Stimulated activated CD4-positive, alpha-beta T cell treated with anti-CD3 and anti-CD28 coated beads, Interleukin-15, amount 100 ng/mL, for 48 hours (primary cell): ENCODE results near the gene NPIPB8.
"Not testable (repeated sequence)": the region's sequence is repeated elsewhere in the genome, so short reads cannot be mapped to it uniquely, and the experiment has no call there.

Source experiments
- DNase-seq, 2 donors: peaks; one replicate each; pipeline ENCODE4 v3.0.0-alpha.2; 2020; ENCODE audit warnings: low read depth in 2 of 2

The NPIPB8 gene

GRCh38 chr16:28607116-28607623 lies 30.7 kb upstream of the NPIPB8 start:
- no peak for DNase-seq

- not testable (repeated sequence) for DNase-seq
Measured at GRCh38 chr16:28607681-28608495, 30.0 kb upstream of the NPIPB8 start.

GRCh38 chr16:28608496-28608808 lies 29.4 kb upstream of the NPIPB8 start:
- not testable (repeated sequence) for DNase-seq

- DNase-seq: not testable (repeated sequence)
Measured at GRCh38 chr16:28608867-28609596, 28.8 kb upstream of the NPIPB8 start.

GRCh38 chr16:28609631-28610594 lies 28.0 kb upstream of the NPIPB8 start, which contains the start of gene SULT1A1:
TSS of gene SULT1A1 (minus strand) at chr16:28610044. CDS start at chr16:28608855, 1,189 bp downstream.
- DNase-seq: no peak

GRCh38 chr16:28610595-28611191 lies 27.2 kb upstream of the NPIPB8 start:
- no peak for DNase-seq

- not testable (repeated sequence) for DNase-seq
Measured at GRCh38 chr16:28612359-28613280, 25.2 kb upstream of the NPIPB8 start.

GRCh38 chr16:28613912-28614311 lies 24.0 kb upstream of the NPIPB8 start:
- not testable (repeated sequence) for DNase-seq

GRCh38 chr16:28614561-28614960 lies 23.3 kb upstream of the NPIPB8 start:
- not testable (repeated sequence) for DNase-seq

- peak in 1 of 2 donors; percentile 24 for DNase-seq
Measured at GRCh38 chr16:28615486-28616223, 22.2 kb upstream of the NPIPB8 start.

- DNase-seq: not testable (repeated sequence)
Measured at GRCh38 chr16:28616224-28616577, 21.7 kb upstream of the NPIPB8 start.

- DNase-seq: no peak
Measured at GRCh38 chr16:28616636-28617035, 21.2 kb upstream of the NPIPB8 start.

- no peak for DNase-seq
Measured at GRCh38 chr16:28617874-28618273, 20.0 kb upstream of the NPIPB8 start.

- DNase-seq: not testable (repeated sequence)
Measured at GRCh38 chr16:28620316-28620715, 17.5 kb upstream of the NPIPB8 start.

GRCh38 chr16:28621481-28622155 lies 16.2 kb upstream of the NPIPB8 start:
- DNase-seq: no peak

GRCh38 chr16:28622532-28623171 lies 15.2 kb upstream of the NPIPB8 start:
- not testable (repeated sequence) for DNase-seq

GRCh38 chr16:28623172-28623711 lies 14.6 kb upstream of the NPIPB8 start:
- peak; percentile 59 to 66 for DNase-seq

GRCh38 chr16:28630905-28631304 lies 7.0 kb upstream of the NPIPB8 start:
- DNase-seq: not testable (repeated sequence)
